ENCODE results near the gene HSF5.

DNA sequence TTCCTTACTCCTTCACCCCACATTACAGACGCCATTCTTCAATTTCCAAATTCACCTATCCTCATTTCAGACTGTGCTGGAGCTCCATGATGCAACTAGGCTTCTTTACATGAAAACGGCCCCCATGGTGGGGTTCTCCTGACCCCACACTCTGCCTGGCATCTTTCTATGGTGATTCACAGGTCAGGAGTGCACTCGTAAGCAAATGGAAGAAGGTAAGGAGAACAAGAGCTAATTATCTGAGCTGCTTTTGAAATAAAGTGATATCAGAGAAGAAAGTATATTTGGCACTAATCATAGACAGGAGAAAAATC lies 108.7 kb downstream of the HSF5 start:
- TF ChIP-seq POLR2AphosphoS5 (IDR thresholded peaks at IDR 0.05; ENCODE audit: borderline replicate concordance, low read depth, low read length) (no peak), EZH2 (IDR thresholded peaks at IDR 0.05) (no peak), FOXP2 (optimal IDR thresholded peaks at IDR 0.05; ENCODE audit: control extremely low read depth, extremely low read length, insufficient read depth) (no peak)

All from SK-N-MC (cell line).